GM23248 (cell line): ENCODE measurements around the gene P2RY12. TPM values are rescaled to one million over a fixed set of nuclear protein-coding genes. Genes with fewer than 3 reads are reported as not detected.

Experiments
- DNase-seq: peaks from one replicate; pipeline ENCODE4 v3.0.0-alpha.2; 2015
- H2AFZ ChIP-seq: fragments of 200-600 bp; sonication (generic); 2 replicates; pipeline ENCODE4 v1.6.1; 2016; ENCODE audit warnings: antibody characterized with exemption
- H3F3A ChIP-seq: fragments of 200-600 bp; sonication (generic); 2 replicates; pipeline ENCODE4 v1.6.1; 2016; ENCODE audit warnings: mild to moderate bottlenecking, antibody characterized with exemption, mixed run types; ENCODE audit not compliant: insufficient read depth
- H3K27ac ChIP-seq: fragments of 200-600 bp; sonication (generic); 2 replicates; pipeline ENCODE4 v1.5.1; 2016; ENCODE audit warnings: mild to moderate bottlenecking
- H3K27me3 ChIP-seq: fragments of 200-600 bp; sonication (generic); replicated peaks from 2 replicates; pipeline ENCODE4 v1.6.1; 2016; ENCODE audit warnings: mild to moderate bottlenecking; ENCODE audit not compliant: insufficient read depth
- H3K36me3 ChIP-seq: fragments of 200-600 bp; sonication (generic); 2 replicates; pipeline ENCODE4 v1.6.1; 2016; ENCODE audit warnings: low read depth, mild to moderate bottlenecking
- H3K4me1 ChIP-seq: fragments of 200-600 bp; sonication (generic); 2 replicates; pipeline ENCODE4 v1.6.1; 2016; ENCODE audit warnings: mild to moderate bottlenecking; ENCODE audit not compliant: insufficient read depth
- H3K4me2 ChIP-seq: fragments of 200-600 bp; sonication (generic); one replicate; pipeline ENCODE4 v1.6.1; 2016; ENCODE audit warnings: mild to moderate bottlenecking; ENCODE audit not compliant: unreplicated experiment
- H3K4me3 ChIP-seq: fragments of 200-600 bp; sonication (generic); 2 replicates; pipeline ENCODE4 v1.5.1; 2016; ENCODE audit warnings: mild to moderate bottlenecking
- H3K79me2 ChIP-seq: fragments of 200-600 bp; sonication (generic); 2 replicates; pipeline ENCODE4 v1.6.1; 2016; ENCODE audit warnings: mild to moderate bottlenecking; ENCODE audit not compliant: insufficient read depth
- H3K9ac ChIP-seq: fragments of 200-600 bp; sonication (generic); 2 replicates; pipeline ENCODE4 v1.6.1; 2016; ENCODE audit warnings: mild to moderate bottlenecking
- H3K9me2 ChIP-seq: fragments of 200-600 bp; sonication (generic); 2 replicates; pipeline ENCODE4 v1.6.1; 2016; ENCODE audit warnings: mixed run types, mild to moderate bottlenecking, moderate library complexity; ENCODE audit not compliant: insufficient read depth
- H3K9me3 ChIP-seq: fragments of 200-600 bp; sonication (generic); one replicate; pipeline ENCODE4 v1.6.1; 2017; ENCODE audit warnings: low read depth
- H4K20me1 ChIP-seq: fragments of 200-600 bp; sonication (generic); 2 replicates; pipeline ENCODE4 v1.6.0; 2016; ENCODE audit not compliant: insufficient read depth
- EZH2 ChIP-seq: fragments of 200-600 bp; sonication (generic); IDR thresholded peaks from 2 replicates; pipeline ENCODE4 v1.6.1; 2018; ENCODE audit warnings: antibody characterized with exemption, mild to moderate bottlenecking; ENCODE audit not compliant: insufficient read depth, poor library complexity, severe bottlenecking
- EZH2phosphoT487 ChIP-seq: fragments of 200-600 bp; sonication (generic); IDR thresholded peaks from 2 replicates; pipeline ENCODE4 v1.6.1; 2018; ENCODE audit warnings: antibody characterized with exemption, moderate library complexity, mild to moderate bottlenecking, low read depth; ENCODE audit not compliant: insufficient read depth
- WGBS, 2 experiments: methylation state at CpG; one replicate each; pipeline ENCODE4 v1.1.6; 2015 to 2017; ENCODE audit warnings: low lambda C conversion rate in 2 of 2, low coverage in 1 of 2; ENCODE audit errors: missing lambda C conversion rate in 2 of 2; 5-methylcytosine and 5-hydroxymethylcytosine counted together
- in situ Hi-C: fragments of 300-500 bp; cut with MboI; formaldehyde crosslinking; loops from 2 replicates; pipeline ENCODE4 v1.15.0; 2020
- polyA plus RNA-seq: library from polyadenylated mRNA; unstranded; fragments of >200 nt; fragmentation: Nextera tagmentation; extraction: Ambion mirVana; gene quantifications from 2 replicates; pipeline ENCODE4 v1.2.1, GENCODE V29; 2016
- total RNA-seq: library from RNA; depleted of rRNA; stranded (reverse); fragments of >200 nt; shearing (Covaris generic); gene quantifications from 2 replicates; pipeline ENCODE4 v1.2.3, GENCODE V29; 2014

The P2RY12 gene
- total and polyA plus RNA-seq, 2 experiments from 2014 or later, result not detected

DNA sequence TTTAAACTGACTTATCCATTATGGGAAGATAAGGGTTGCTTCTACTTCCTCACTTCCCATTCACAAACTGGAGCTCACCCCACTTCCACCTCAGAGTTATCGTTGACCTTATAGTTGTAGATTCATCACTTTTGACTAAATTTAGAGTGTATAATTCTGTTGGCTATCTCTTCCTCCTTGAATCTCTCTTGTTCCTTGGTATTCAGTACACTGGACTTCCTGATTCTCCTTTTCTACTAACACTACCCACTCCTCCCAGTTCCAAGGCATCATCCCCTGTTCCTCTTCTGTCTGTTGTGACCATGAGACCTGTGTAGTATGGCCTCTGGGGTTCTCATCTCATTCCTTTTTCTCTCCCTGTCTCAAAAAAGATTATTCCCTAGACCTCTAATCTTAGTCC lies 62.0 kb downstream of the P2RY12 start:
- Histone ChIP-seq H3K4me1 (peaks cover 33% of the 10 kb centered on the region), H3K4me2 (no peak overlapping the region), H3K27me3 (no peaks in the 10 kb centered on the region), H3K27ac (no peak overlapping the region), H3F3A (peaks cover 23% of the 10 kb centered on the region), H3K36me3 (no peaks in the 10 kb centered on the region), H3K9me2 (no peaks in the 10 kb centered on the region), H4K20me1 (no peaks in the 10 kb centered on the region), H3K9me3 (no peaks in the 10 kb centered on the region), H3K79me2 (no peaks in the 10 kb centered on the region), H2AFZ (no peak overlapping the region), H3K9ac (no peak overlapping the region), H3K4me3 (no peak overlapping the region)
- DNase-seq, result no peak
- in situ Hi-C loops, result no loop called here
- TF ChIP-seq EZH2phosphoT487 (no peak), EZH2 (no peak)
- 100% methylated on average over 1 of the region's 1 CpG for WGBS, 2 experiments

DNA sequence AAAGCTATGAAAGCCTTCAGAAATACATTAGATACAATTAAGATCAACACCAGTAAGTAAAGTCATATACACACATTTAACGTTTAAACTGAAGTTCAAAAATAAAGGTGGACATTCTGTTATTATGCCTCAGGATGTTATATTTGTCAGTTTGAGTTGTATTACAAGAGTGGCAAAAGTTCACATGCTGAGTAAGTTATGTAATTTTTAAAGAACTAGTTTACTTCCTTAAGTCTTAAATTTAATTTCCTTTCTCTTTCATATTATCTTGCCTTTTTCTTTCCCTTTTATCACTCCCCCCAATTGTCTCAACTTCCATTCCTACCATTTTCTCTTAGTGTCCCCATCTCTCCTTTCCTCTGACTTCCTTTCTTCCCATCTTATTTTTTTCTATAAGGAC lies 63.0 kb downstream of the P2RY12 start:
- H3K4me3 ChIP-seq, result no peak overlapping the region
- H3K9me3 ChIP-seq, result no peaks in the 10 kb centered on the region
- TF ChIP-seq EZH2 (no peak), EZH2phosphoT487 (no peak)
- 91 to 100% methylated on average over 1 of the region's 1 CpG for whole genome bisulfite sequencing, 2 experiments
- H3F3A ChIP-seq, result peaks cover 29% of the 10 kb centered on the region
- no peak overlapping the region for H3K4me2 ChIP-seq
- no peaks in the 10 kb centered on the region for H3K9me2 ChIP-seq
- no peak overlapping the region for H3K27ac ChIP-seq
- H2AFZ ChIP-seq, result no peak overlapping the region
- in situ Hi-C loops, result no loop called here
- no peaks in the 10 kb centered on the region for H3K79me2 ChIP-seq
- H3K9ac ChIP-seq, result no peak overlapping the region
- H4K20me1 ChIP-seq, result no peaks in the 10 kb centered on the region
- H3K36me3 ChIP-seq, result no peaks in the 10 kb centered on the region
- H3K27me3 ChIP-seq, result no peaks in the 10 kb centered on the region
- DNase-seq, result no peak
- H3K4me1 ChIP-seq, result peaks cover 41% of the 10 kb centered on the region

- no peaks in the 10 kb centered on the region for H3K36me3 ChIP-seq
- no peaks in the 10 kb centered on the region for H4K20me1 ChIP-seq
- peaks cover 43% of the 10 kb centered on the region for H3F3A ChIP-seq
- 71 to 76% methylated on average over 2 of the region's 2 CpGs for WGBS, 2 experiments
- H3K9me3 ChIP-seq, result no peaks in the 10 kb centered on the region
- H3K27ac ChIP-seq, result peak overlapping the region; percentile 41
- no peaks in the 10 kb centered on the region for H3K9me2 ChIP-seq
- H3K4me3 ChIP-seq, result 0 out of 2 replicates have a peak overlapping the region, but pooled peaks have one; percentile 9
- H2AFZ ChIP-seq, result peak overlapping the region; percentile 31
- no peaks in the 10 kb centered on the region for H3K79me2 ChIP-seq
- peak overlapping the region; percentile 49 for H3K4me2 ChIP-seq
- no peaks in the 10 kb centered on the region for H3K27me3 ChIP-seq
- H3K9ac ChIP-seq, result no peak overlapping the region
- no peak for DNase-seq
- TF ChIP-seq EZH2phosphoT487 (no peak), EZH2 (no peak)
- H3K4me1 ChIP-seq, result peaks cover 44% of the 10 kb centered on the region
- in situ Hi-C loops, result no loop called here
These were observed 64.4 kb downstream of the P2RY12 start for GRCh38 chr3:151320131-151320530.

DNA sequence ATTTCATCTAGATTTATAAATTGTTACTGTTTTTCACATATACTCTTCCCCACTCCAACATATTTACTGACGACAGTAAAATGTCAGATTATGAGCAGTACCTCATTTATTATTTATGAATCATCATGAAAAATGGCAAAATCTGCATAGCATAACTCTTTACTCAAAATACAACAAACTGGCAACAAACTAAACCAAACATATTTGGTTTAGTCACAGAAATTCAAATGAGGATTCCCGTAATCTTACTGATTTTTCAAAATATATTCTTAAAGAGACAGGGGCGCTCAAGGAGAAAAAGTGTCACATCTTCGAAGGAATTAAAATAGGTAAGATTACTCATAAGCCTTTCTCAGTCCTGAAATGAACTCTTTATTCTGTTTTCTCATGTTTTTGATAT lies 64.9 kb downstream of the P2RY12 start:
- DNase-seq, result peak; percentile 57
- no peaks in the 10 kb centered on the region for H3K9me3 ChIP-seq
- H3K4me2 ChIP-seq, result peak overlapping the region; percentile 49

GRCh38 chr3:151318991-151319390 lies 65.6 kb downstream of the P2RY12 start:
- TF ChIP-seq EZH2, result no peak
- no peak for TF ChIP-seq EZH2phosphoT487

More for the DNA sequence above, 64.9 kb downstream of the P2RY12 start:
- Histone ChIP-seq H3K27ac (peak overlapping the region; percentile 41), H3F3A (peaks cover 46% of the 10 kb centered on the region), H3K4me3 (0 out of 2 replicates have a peak overlapping the region, but pooled peaks have one; percentile 9), H3K9me2 (no peaks in the 10 kb centered on the region), H3K4me1 (peaks cover 44% of the 10 kb centered on the region), H3K36me3 (no peaks in the 10 kb centered on the region), H4K20me1 (no peaks in the 10 kb centered on the region), H3K79me2 (no peaks in the 10 kb centered on the region), H3K9ac (no peak overlapping the region), H3K27me3 (no peaks in the 10 kb centered on the region), H2AFZ (peak overlapping the region; percentile 31)
- no peak for TF ChIP-seq EZH2phosphoT487
- no peak for TF ChIP-seq EZH2
- 48 to 50% methylated on average over 4 of the region's 4 CpGs for WGBS, 2 experiments
- in situ Hi-C loops, result no loop called here

More at GRCh38 chr3:151318991-151319390, 65.6 kb downstream of the P2RY12 start:
- no peaks in the 10 kb centered on the region for H3K9me3 ChIP-seq
- 92% methylated on average over 7 of the region's 7 CpGs for WGBS, 2 experiments
- no peaks in the 10 kb centered on the region for H3K27me3 ChIP-seq
- H3K9ac ChIP-seq, result no peak overlapping the region
- in situ Hi-C loops, result no loop called here
- H4K20me1 ChIP-seq, result no peaks in the 10 kb centered on the region
- no peaks in the 10 kb centered on the region for H3K36me3 ChIP-seq
- H3K27ac ChIP-seq, result peak overlapping the region; percentile 41
- no peak overlapping the region for H3K4me3 ChIP-seq
- H3F3A ChIP-seq, result peaks cover 46% of the 10 kb centered on the region
- H2AFZ ChIP-seq, result no peak overlapping the region
- H3K9me2 ChIP-seq, result no peaks in the 10 kb centered on the region
- H3K79me2 ChIP-seq, result no peaks in the 10 kb centered on the region
- H3K4me1 ChIP-seq, result peaks cover 44% of the 10 kb centered on the region
- peak overlapping the region; percentile 49 for H3K4me2 ChIP-seq
- peak; percentile 21 for DNase-seq
